Measurements from ENCODE around the gene SLC8B1.

The SLC8B1 gene

GRCh38 chr12:113315358-113315757, 19.6 kb downstream of the SLC8B1 start:
- H3K27ac ChIP-seq (ENCODE audit: low read depth, low read length, poor library complexity, severe bottlenecking), result no peak overlapping the region
- H3K4me1 ChIP-seq (ENCODE audit: insufficient read depth, low read length, severe bottlenecking), result no peaks in the 10 kb centered on the region
- H3K9ac ChIP-seq (ENCODE audit: low read length), result no peak overlapping the region
- no peaks in the 10 kb centered on the region for H3K79me2 ChIP-seq (ENCODE audit: insufficient read depth, low read length)
- H3K4me2 ChIP-seq (ENCODE audit: low read length), result no peak overlapping the region
- H3K36me3 ChIP-seq (ENCODE audit: insufficient read depth, low read length), result peaks cover 72% of the 10 kb centered on the region
- TF ChIP-seq CTCF (IDR thresholded peaks at IDR 0.05; ENCODE audit: low read length), result no peak
- TF ChIP-seq EZH2 (IDR thresholded peaks at IDR 0.05; ENCODE audit: borderline replicate concordance, low read length), result no peak
- H3K4me3 ChIP-seq (ENCODE audit: low read depth, low read length, poor library complexity, severe bottlenecking), result no peak overlapping the region
- no peaks in the 10 kb centered on the region for H3K9me3 ChIP-seq (ENCODE audit: low read length)
- H3K9me2 ChIP-seq (ENCODE audit: low read depth, low read length), result no peaks in the 10 kb centered on the region
- H3F3A ChIP-seq (ENCODE audit: insufficient read depth, low read length), result no peaks in the 10 kb centered on the region; the same call in 1 of the 2 replicates
- H2AFZ ChIP-seq (ENCODE audit: low read length), result no peak overlapping the region
- no peaks in the 10 kb centered on the region for H3K27me3 ChIP-seq (ENCODE audit: insufficient read depth, low read length)
- no peaks in the 10 kb centered on the region for H4K20me1 ChIP-seq (ENCODE audit: insufficient read depth, low read length)

- H3K9me3 ChIP-seq (ENCODE audit: low read length), result no peaks in the 10 kb centered on the region
- H2AFZ ChIP-seq (ENCODE audit: low read length), result no peak overlapping the region
- no peak overlapping the region for H3K9ac ChIP-seq (ENCODE audit: low read length)
- no peaks in the 10 kb centered on the region for H3K27me3 ChIP-seq (ENCODE audit: insufficient read depth, low read length)
- H3K36me3 ChIP-seq (ENCODE audit: insufficient read depth, low read length), result peaks cover 74% of the 10 kb centered on the region
- H3K4me1 ChIP-seq (ENCODE audit: insufficient read depth, low read length, severe bottlenecking), result no peaks in the 10 kb centered on the region
- no peak overlapping the region for H3K27ac ChIP-seq (ENCODE audit: low read depth, low read length, poor library complexity, severe bottlenecking)
- no peaks in the 10 kb centered on the region for H3K79me2 ChIP-seq (ENCODE audit: insufficient read depth, low read length)
- H3K4me3 ChIP-seq (ENCODE audit: low read depth, low read length, poor library complexity, severe bottlenecking), result no peak overlapping the region
- no peak overlapping the region for H3K4me2 ChIP-seq (ENCODE audit: low read length)
- TF ChIP-seq EZH2 (IDR thresholded peaks at IDR 0.05; ENCODE audit: borderline replicate concordance, low read length) (no peak), CTCF (IDR thresholded peaks at IDR 0.05; ENCODE audit: low read length) (no peak)
- no peaks in the 10 kb centered on the region; the same call in 1 of the 2 replicates for H3F3A ChIP-seq (ENCODE audit: insufficient read depth, low read length)
- H4K20me1 ChIP-seq (ENCODE audit: insufficient read depth, low read length), result no peaks in the 10 kb centered on the region
- no peaks in the 10 kb centered on the region for H3K9me2 ChIP-seq (ENCODE audit: low read depth, low read length)
These were observed 20.8 kb downstream of the SLC8B1 start for GRCh38 chr12:113314121-113314529.

- H4K20me1 ChIP-seq (ENCODE audit: insufficient read depth, low read length), result no peaks in the 10 kb centered on the region
- no peaks in the 10 kb centered on the region for H3K9me3 ChIP-seq (ENCODE audit: low read length)
- H3K27ac ChIP-seq (ENCODE audit: low read depth, low read length, poor library complexity, severe bottlenecking), result no peak overlapping the region
- no peaks in the 10 kb centered on the region; the same call in 1 of the 2 replicates for H3F3A ChIP-seq (ENCODE audit: insufficient read depth, low read length)
- no peak overlapping the region for H2AFZ ChIP-seq (ENCODE audit: low read length)
- H3K36me3 ChIP-seq (ENCODE audit: insufficient read depth, low read length), result peaks cover 75% of the 10 kb centered on the region
- H3K27me3 ChIP-seq (ENCODE audit: insufficient read depth, low read length), result no peaks in the 10 kb centered on the region
- H3K4me3 ChIP-seq (ENCODE audit: low read depth, low read length, poor library complexity, severe bottlenecking), result no peak overlapping the region
- H3K79me2 ChIP-seq (ENCODE audit: insufficient read depth, low read length), result no peaks in the 10 kb centered on the region
- no peak overlapping the region for H3K9ac ChIP-seq (ENCODE audit: low read length)
- no peaks in the 10 kb centered on the region for H3K4me1 ChIP-seq (ENCODE audit: insufficient read depth, low read length, severe bottlenecking)
- no peaks in the 10 kb centered on the region for H3K9me2 ChIP-seq (ENCODE audit: low read depth, low read length)
- TF ChIP-seq EZH2 (IDR thresholded peaks at IDR 0.05; ENCODE audit: borderline replicate concordance, low read length) (no peak), CTCF (IDR thresholded peaks at IDR 0.05; ENCODE audit: low read length) (peak; percentile 33; the same call in 1 of the 2 replicates)
- no peak overlapping the region for H3K4me2 ChIP-seq (ENCODE audit: low read length)
These were observed 24.4 kb downstream of the SLC8B1 start for GRCh38 chr12:113310489-113310888.
